GM18526 (cell line): ENCODE measurements around the gene CNR1.

Experiments used
- POLR2A ChIP-seq: IDR thresholded peaks from 3 replicates; pipeline ENCODE4 v1.6.1; 2011; ENCODE audit not compliant: insufficient read length; ENCODE audit errors: extremely low read depth

CNR1 gene

GRCh38 chr6:88116276-88116675, 49.9 kb downstream of the CNR1 start:
- TF ChIP-seq POLR2A: no peak

- TF ChIP-seq POLR2A: no peak
Observed at GRCh38 chr6:88115307-88115706, 50.8 kb downstream of the CNR1 start.

GRCh38 chr6:88114838-88115237, 51.3 kb downstream of the CNR1 start:
- TF ChIP-seq POLR2A: no peak

GRCh38 chr6:88111991-88112390, 54.2 kb downstream of the CNR1 start:
- TF ChIP-seq POLR2A: no peak

- no peak for TF ChIP-seq POLR2A
Observed at GRCh38 chr6:88107241-88107640, 58.9 kb downstream of the CNR1 start.

- TF ChIP-seq POLR2A: no peak
Observed at GRCh38 chr6:88105741-88106340, 60.3 kb downstream of the CNR1 start.
